ENCODE results near the gene TMEM200A.

- TF ChIP-seq POLR2AphosphoS5 (IDR thresholded peaks at IDR 0.05; ENCODE audit: borderline replicate concordance, low read depth, low read length) (no peak), EZH2 (IDR thresholded peaks at IDR 0.05) (no peak)
Measured at GRCh38 chr6:130426066-130426721, 60.4 kb downstream of the TMEM200A start.

Data from SK-N-MC (cell line).